Tibial nerve (tissue), 4 donors: ENCODE measurements around the gene CTRB2. TPM values are rescaled to one million over a fixed set of nuclear protein-coding genes. Genes with fewer than 3 reads are reported as not detected.
"Not testable (repeated sequence)": the region's sequence is repeated elsewhere in the genome, so short reads cannot be mapped to it uniquely, and the experiment has no call there.

Experiments
- DNase-seq, 2 donors: peaks; one replicate each; pipeline ENCODE4 v3.0.0-alpha.2; 2019; ENCODE audit warnings: low spot score in 2 of 2
- H3K27ac ChIP-seq, 4 donors: fragments of 200-600 bp; sonication (generic) in 3 of 4; one replicate each; pipeline ENCODE4 v1.5.1; 2017 to 2019; ENCODE audit warnings: mild to moderate bottlenecking in 1 of 4
- H3K27me3 ChIP-seq, 2 donors: fragments of 200-600 bp; sonication (generic) in 1 of 2; one replicate each; pipeline versions ENCODE4 v1.5.1 to v1.6.0; 2017 to 2019
- H3K36me3 ChIP-seq, 3 donors: fragments of 200-600 bp; sonication (generic); one replicate each; pipeline ENCODE4 v1.5.1; 2018 to 2019
- H3K4me1 ChIP-seq, 4 donors: fragments of 200-600 bp; sonication (generic) in 3 of 4; one replicate each; pipeline ENCODE4 v1.5.1; 2017 to 2019
- H3K4me3 ChIP-seq, 4 donors: fragments of 200-600 bp; sonication (generic) in 3 of 4; one replicate each; pipeline ENCODE4 v1.5.1; 2017 to 2019; ENCODE audit warnings: mild to moderate bottlenecking in 1 of 4, moderate library complexity in 1 of 4
- H3K9me3 ChIP-seq, 4 donors: fragments of 200-600 bp; sonication (generic) in 3 of 4; one replicate each; pipeline ENCODE4 v1.5.1; 2017 to 2019
- CTCF ChIP-seq, 5 experiments: fragments of 200-600 bp in 3 of 5; fragments of 450-650 bp in 2 of 5; sonication (generic) in 3 of 5; IDR thresholded peaks; one replicate each; pipeline ENCODE4 v1.5.1; 2016 to 2019; ENCODE audit warnings: antibody characterized with exemption in 5 of 5, mild to moderate bottlenecking in 3 of 5, moderate library complexity in 2 of 5
- EP300 ChIP-seq, 2 donors: sonication (generic); formaldehyde crosslinking; IDR thresholded peaks; one replicate each; pipeline ENCODE4 v1.6.1; 2017; ENCODE audit warnings: antibody characterized with exemption in 2 of 2, mild to moderate bottlenecking in 1 of 2
- POLR2A ChIP-seq, 2 donors: fragments of 450-650 bp; IDR thresholded peaks; one replicate each; pipeline ENCODE4 v1.6.1; 2017; ENCODE audit warnings: antibody characterized with exemption in 2 of 2, mild to moderate bottlenecking in 2 of 2, moderate library complexity in 2 of 2
- WGBS, 2 donors: methylation state at CpG; one replicate each; pipeline ENCODE4 v1.1.5; 2018; 5-methylcytosine and 5-hydroxymethylcytosine counted together
- total RNA-seq, 4 donors: library from RNA; depleted of rRNA; stranded (reverse); fragments of >200 nt; gene quantifications; one replicate each; pipeline ENCODE4 v1.1.0, GENCODE V29; 2016

The CTRB2 gene
- total RNA-seq, 4 donors from 2014 or later = 4.2 to 45.0 (median 15.5) TPM

- TF ChIP-seq CTCF (IDR thresholded peaks at IDR 0.05) (no peak), POLR2A (IDR thresholded peaks at IDR 0.05) (no peak), EP300 (IDR thresholded peaks at IDR 0.05) (no peak)
- DNase-seq = no peak
- peaks cover 0 to 8% (median 0%) of the 10 kb centered on the region in 4 donors for H3K4me1 ChIP-seq
- H3K4me3 ChIP-seq = no peak overlapping the region
- 80 to 84% methylated on average over 7 of the region's 7 CpGs for WGBS, 2 donors
- H3K27ac ChIP-seq = no peak overlapping the region
- no peaks in the 10 kb centered on the region for H3K36me3 ChIP-seq
- H3K27me3 ChIP-seq = no peaks in the 10 kb centered on the region
- no peaks in the 10 kb centered on the region for H3K9me3 ChIP-seq
Measured at GRCh38 chr16:75216576-75216975, 9.6 kb upstream of the CTRB2 start.

- Histone ChIP-seq H3K4me1 (peaks cover 0 to 8% (median 0%) of the 10 kb centered on the region in 4 donors), H3K4me3 (no peak overlapping the region), H3K9me3 (no peaks in the 10 kb centered on the region), H3K36me3 (no peaks in the 10 kb centered on the region), H3K27ac (no peak overlapping the region), H3K27me3 (no peaks in the 10 kb centered on the region)
- WGBS, 2 donors = 85 to 87% methylated on average over 2 of the region's 2 CpGs
- TF ChIP-seq POLR2A (IDR thresholded peaks at IDR 0.05) (no peak), CTCF (IDR thresholded peaks at IDR 0.05) (no peak), EP300 (IDR thresholded peaks at IDR 0.05) (no peak)
- no peak for DNase-seq
Measured at GRCh38 chr16:75216127-75216526, 9.2 kb upstream of the CTRB2 start.

GRCh38 chr16:75211286-75211685 is 4.3 kb upstream of the CTRB2 start:
- not testable (repeated sequence) for H3K36me3 ChIP-seq, H3K27me3 ChIP-seq, DNase-seq, H3K4me1 ChIP-seq, H3K9me3 ChIP-seq, H3K4me3 ChIP-seq, H3K27ac ChIP-seq
- WGBS, 2 donors = 73 to 88% methylated on average over 10 of the region's 10 CpGs

GRCh38 chr16:75209944-75210343 is 3.0 kb upstream of the CTRB2 start:
- Histone ChIP-seq H3K4me1 (no peaks in the 10 kb centered on the region), H3K27ac (no peak overlapping the region), H3K9me3 (no peaks in the 10 kb centered on the region), H3K36me3 (no peaks in the 10 kb centered on the region), H3K4me3 (no peak overlapping the region), H3K27me3 (peaks cover 0 to 5% of the 10 kb centered on the region in 2 donors)
- no peak for TF ChIP-seq EP300 (IDR thresholded peaks at IDR 0.05)
- 86 to 89% methylated on average over 5 of the region's 5 CpGs for WGBS, 2 donors
- no peak for DNase-seq

GRCh38 chr16:75209514-75209913 is 2.6 kb upstream of the CTRB2 start:
- 92 to 93% methylated on average over 7 of the region's 7 CpGs for WGBS, 2 donors
- not testable (repeated sequence) for DNase-seq, H3K36me3 ChIP-seq, H3K4me1 ChIP-seq, H3K4me3 ChIP-seq, H3K27ac ChIP-seq, H3K9me3 ChIP-seq, H3K27me3 ChIP-seq

GRCh38 chr16:75208861-75209505 is 2.0 kb upstream of the CTRB2 start:
- Histone ChIP-seq H3K36me3 (no peaks in the 10 kb centered on the region), H3K27ac (no peak overlapping the region), H3K9me3 (no peaks in the 10 kb centered on the region), H3K4me1 (no peaks in the 10 kb centered on the region), H3K4me3 (no peak overlapping the region), H3K27me3 (peaks cover 0 to 5% of the 10 kb centered on the region in 2 donors)
- no peak for TF ChIP-seq POLR2A (IDR thresholded peaks at IDR 0.05)
- TF ChIP-seq EP300 (IDR thresholded peaks at IDR 0.05) = no peak
- TF ChIP-seq CTCF (IDR thresholded peaks at IDR 0.05) = no peak
- no peak for DNase-seq
- 78 to 82% methylated on average over 25 of the region's 27 CpGs for WGBS, 2 donors
